Right hindlimb (tissue), 1 donor: ENCODE measurements around the gene CXorf58.

Source experiments
- DNase-seq: peaks from one replicate; pipeline ENCODE4 v3.0.0-alpha.2; 2018

CXorf58 gene

DNA sequence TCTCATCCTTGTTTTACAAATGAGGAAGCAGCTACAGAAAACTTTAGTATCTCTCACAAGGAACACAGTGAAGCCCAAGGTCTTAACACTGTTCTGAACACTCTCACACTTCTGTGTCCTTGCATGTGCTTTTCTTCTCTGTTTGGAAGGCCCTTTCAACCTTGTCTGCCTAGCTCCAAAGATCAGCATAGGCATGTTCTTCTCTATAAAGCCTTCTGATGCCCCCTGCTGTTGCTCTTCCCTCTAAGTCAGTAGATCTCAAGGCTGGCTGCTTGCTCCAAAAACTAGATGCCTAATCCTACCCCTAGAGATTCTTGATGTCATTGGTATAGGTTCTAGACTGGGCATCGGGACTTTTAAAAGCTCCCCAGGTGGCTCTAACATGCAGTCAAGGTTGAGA, 6.0 kb upstream of the CXorf58 start:
- peak; percentile 48 for DNase-seq

DNA sequence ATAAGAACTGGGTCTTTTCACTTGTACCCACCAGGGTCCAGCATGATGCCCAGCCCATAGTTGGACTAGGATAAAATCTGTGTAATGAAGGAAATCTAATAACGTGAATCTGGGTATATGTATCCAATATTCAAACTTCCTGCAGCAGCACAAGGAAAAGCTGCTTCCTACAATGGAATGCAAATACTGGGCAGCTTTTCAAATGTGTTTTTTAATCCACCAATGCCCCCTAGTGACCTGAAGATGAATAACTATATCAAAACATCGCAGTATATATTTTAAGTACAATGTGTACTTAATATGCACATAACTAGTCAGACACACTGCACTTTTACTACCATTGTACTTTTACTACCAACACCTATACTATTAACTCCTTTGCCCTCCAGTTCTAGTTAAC, 5.4 kb upstream of the CXorf58 start:
- no peak for DNase-seq

DNA sequence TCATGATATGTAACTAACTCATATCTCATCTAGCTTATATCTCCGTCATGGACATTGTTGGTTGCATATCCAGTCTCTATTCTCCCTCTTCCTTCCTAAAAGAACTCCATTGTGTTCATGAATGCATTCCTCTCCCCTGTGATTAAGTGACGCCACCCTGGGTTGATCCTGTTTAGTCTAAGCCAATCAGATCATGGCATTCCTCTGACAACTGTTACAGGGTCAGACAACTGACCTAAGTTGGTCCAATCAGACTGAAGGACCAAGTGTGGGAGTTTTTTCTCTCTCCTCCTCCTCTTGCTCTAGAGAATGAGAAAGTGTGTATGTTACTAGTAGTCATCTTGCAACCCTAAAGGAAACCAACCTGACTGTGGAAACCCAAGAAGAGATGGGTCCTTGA, 3.7 kb upstream of the CXorf58 start:
- DNase-seq, result no peak

DNA sequence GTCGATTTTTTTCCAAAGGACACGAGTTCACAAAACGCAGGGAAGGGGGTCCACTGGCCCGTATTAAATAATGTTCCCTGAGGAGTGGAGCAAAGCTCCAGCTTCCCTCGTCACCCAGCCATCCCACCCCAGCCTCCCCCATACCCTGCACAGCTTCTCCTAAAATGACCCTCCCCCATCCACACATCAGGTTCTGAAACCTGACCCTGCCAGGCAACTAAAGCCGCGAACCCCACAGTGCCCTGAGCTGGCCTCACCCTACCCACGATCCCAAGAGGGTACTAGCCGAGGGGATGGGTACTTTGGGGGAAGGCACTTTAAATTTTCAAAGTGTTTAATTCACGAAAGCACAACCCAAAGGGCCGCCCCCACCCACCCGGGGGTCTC, 702 bp upstream of the CXorf58 start:
- DNase-seq, result no peak

DNA sequence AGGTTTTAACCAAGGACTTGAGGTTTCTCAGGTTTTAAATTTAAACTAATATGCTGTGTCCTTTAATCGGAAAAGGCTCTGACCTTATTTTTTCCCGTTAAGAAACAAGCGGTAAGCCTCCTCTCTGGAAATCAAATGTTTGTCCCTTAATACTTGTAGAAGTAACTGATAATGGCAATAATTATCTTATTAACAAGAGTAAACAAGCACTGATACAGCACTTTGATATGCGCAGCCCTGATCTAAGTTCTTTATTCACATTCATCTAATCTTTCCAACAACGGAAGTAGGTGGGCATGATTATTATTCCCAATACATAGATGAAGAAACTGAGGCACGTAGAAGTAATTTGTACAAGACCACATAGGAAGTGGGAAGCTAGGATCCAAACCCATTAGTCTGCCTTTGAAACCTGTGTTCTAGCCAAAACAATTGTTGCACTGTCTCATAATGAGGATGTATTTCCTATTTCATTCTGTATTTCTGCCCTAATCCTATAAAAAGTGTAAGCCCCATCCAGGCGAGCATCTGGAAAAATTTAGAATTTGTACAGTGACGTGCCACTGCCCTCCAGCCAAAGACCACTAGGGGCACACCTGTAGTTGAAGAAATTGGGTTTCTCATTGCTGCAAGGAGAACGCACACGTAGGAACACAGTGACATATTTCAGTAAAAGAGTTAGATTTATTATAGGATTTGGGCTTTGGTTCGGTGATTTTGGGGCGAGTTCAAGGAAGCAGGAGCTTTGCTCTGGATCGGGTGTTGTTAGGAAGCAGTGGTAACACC, 606 bp downstream of the CXorf58 start:
- peak; percentile 32 for DNase-seq

DNA sequence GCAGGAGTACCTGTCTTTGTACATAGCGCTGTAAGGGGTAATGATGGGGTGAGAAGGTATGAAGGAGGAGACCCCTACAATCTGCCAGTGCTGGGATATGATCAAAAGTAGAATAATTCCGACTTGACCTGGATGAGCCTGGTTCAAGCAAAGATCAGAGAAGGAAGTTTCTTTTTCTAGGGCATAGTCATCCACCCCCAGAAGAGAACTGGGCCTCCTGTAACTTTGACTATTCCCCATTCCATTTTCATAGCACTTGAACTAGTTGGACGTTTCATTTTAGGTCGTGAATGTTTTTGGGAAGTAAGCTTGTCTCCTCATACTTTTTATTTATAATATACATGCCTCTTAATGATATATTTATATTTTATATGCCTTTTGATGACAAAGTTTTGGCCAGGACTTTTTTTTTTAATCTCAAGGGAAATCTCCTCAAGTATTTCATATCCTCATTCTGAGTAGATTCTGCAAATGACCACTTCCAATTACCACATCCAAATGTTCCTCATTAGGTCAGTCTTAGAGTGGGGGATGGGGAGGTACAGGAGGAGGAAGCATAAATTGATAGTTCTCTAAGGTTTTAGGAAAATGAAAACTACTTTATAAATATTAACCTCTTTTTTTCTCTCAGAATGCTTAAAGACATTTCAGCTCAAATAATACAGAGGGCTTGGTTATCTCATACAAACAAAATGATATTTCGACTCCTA, 3.5 kb downstream of the CXorf58 start:
- DNase-seq, result no peak

DNA sequence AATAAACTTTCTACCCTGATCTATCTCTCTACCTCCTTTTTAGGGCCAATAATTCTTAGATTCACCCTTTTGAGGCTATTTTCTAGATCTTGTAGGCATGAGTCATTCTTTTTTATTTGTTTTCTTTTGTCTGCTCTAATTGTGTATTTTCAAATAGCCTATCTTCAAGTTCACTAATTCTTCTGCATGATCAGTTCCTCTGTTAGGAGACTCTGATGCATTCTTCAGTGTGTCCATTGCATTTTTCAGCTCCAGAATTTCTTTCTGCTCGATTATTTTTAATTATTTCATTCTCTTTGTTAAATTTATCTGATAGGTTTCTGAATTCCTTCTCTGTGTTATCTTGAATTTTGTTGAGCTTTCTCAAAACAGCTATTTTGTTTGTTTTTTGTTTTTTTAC, 11.3 kb downstream of the CXorf58 start:
- no peak for DNase-seq

DNA sequence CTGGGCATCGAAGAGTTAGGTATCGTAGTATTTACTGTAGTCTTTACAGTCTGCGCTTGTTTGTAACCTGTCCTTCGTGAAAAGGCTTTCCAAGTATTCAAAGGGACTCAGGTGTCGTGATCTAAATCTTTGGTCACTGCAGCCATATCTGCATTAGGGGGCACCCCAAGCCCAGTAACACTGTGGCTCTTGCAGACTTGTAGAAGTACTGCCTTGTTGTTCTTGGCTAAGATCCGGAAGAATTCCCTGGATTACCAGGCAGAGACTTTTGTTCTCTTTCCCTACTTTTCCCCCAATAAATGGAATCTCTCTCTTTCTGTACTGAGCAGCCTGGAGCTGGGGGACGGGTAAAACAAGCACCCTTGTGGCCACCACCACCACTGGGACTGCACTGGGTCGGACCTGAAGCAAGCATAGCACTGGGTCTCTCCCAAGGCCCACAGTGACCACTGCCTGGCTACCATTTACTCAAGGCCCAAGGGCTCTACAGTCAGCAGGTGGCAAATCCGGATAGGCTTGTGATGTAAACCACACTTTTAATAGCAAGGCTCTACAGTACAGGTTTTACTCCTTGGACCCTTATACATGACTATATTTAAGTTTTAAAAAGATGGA, 12.0 kb downstream of the CXorf58 start:
- no peak for DNase-seq

DNA sequence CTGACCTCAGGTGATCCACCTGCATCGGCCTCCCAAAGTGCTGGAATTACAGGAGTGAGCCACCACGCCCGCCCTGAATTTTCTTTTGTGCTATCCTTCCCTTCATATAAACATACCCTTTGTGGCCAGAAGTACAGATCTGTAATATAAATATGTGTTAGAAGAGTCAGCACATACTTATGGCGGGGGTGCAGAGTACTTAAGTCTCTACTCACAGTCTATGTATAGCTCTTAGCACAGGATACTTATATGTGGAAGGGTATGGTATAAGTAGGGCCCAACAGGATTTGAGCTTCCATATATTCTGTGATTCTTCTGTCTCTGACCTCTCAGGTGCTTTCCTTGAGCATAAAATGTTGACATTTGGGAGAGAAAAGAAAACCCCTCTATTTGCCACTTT, 18.2 kb downstream of the CXorf58 start:
- no peak for DNase-seq

DNA sequence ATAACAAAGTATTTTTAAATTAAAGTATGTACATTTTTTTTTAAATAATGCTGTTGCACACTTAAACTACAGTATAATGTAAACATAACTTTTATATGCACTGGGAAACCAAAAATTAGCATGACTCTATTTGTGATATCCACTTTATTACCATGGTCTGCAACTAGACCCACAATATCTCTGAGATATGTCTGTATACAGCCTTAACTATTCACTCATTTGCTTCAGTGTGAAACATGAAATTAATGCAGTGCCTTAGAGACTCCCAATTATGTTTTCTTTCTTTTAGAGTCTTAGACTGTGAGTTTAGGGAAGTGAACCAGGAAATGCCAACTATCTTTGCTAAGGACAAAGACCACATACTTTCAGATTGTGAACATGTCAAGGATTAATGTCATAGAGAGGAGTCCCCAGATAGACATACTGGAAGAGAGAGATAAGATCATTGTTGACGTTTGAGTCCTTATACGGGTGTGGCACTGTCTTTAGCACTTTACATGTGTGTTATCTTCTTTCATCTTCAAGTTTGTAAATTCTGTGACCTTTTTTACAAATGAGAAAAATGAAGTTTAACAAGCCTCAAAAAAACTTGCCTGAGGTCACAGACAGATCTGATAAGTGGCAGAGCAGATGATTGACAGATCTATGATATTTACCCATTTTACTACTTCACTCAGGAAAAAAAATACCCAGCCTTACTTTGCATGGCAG, 23.2 kb downstream of the CXorf58 start:
- DNase-seq, result no peak

DNA sequence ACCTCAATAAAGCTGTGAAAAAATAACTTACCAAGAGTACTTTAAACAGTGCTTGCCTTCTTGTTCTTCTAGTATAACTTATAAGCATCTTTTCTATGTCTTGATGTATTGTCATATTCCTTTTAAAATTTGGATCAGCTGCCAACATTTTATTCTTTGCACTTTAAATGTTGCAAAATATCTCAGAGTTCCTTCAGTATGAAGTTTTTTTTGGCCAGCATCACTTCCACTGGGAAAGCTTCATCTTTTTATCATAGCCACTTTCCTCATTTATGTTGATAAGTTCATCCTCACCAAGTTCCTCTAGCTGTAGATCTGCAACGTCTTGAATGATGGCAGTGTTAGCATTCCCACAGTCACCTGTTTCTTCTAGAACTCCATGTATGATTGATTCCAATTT, 24.2 kb downstream of the CXorf58 start:
- no peak for DNase-seq

DNA sequence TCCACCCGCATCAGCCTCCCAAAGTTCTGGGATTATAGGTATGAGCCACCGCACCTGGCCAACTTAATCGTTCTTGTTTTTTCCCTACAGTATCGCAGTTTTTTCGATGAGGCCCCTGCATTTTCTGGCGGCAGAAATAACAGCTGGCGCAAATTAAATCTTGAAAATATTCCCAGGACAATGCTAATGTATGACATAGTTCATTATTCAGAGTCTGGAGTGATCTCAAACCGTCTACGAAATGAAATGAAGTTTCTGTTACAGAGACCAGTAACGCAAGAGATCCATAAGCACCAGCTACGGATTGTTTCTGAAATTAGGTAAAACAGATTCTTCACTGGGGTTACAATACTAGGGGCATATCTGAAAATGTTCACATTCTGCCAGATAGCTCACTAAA, 27.3 kb downstream of the CXorf58 start:
- DNase-seq, result no peak

DNA sequence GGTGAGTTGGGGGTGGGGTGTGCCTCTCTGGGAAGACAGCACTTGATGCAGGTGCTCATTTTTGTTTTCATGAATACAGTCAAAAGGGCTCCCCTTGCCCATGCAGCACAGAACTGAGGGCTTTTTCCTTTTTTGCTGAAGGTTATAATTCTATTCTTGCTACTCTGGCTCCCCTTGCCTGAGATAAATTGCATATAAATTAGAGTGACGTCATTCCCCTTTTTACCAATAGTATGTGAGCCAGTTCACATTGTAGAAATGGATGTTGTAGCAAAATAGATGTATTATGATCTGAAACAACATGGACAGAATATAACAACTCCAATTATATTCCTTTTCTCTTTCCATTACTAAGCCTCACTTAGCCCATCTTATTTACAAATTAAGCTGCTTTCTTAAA, 28.4 kb downstream of the CXorf58 start:
- no peak for DNase-seq

DNA sequence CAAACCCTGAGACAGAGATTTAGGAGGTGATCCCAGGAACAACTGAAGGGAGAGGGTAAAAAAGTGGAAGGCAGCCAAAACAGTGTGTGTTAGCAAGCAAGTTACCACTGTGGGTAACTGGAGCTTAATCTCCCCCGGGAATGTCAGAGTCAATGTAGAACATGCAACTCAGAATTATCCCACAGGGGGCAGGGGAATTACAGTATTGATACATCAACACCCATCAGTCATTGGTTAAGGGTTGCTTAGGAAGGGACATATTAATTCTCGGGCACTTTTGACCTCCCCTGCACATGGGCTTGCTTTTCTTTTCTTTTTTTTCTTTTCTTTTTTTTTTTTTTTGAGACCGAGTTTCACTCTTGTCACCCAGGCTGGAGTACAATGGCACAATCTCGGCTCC, 29.3 kb downstream of the CXorf58 start:
- no peak for DNase-seq

DNA sequence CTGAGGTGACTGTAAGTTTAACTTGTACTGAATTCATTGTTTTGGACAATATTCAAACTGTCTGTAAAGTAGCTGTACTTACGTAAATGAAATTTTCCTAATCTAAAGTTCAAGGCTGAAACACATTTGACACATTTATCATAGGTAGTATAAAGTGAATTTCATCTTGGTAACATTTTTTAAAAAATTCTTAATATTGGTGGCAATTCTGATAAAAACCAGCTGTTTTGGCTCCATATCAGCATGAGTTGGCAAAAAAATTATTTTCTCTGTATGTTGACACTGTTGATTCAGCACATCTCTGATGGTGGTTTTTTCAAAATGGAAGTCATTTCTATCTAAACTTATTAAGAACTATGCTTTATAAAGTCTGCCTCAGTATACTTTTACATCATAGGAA, 30.9 kb downstream of the CXorf58 start:
- DNase-seq, result no peak

DNA sequence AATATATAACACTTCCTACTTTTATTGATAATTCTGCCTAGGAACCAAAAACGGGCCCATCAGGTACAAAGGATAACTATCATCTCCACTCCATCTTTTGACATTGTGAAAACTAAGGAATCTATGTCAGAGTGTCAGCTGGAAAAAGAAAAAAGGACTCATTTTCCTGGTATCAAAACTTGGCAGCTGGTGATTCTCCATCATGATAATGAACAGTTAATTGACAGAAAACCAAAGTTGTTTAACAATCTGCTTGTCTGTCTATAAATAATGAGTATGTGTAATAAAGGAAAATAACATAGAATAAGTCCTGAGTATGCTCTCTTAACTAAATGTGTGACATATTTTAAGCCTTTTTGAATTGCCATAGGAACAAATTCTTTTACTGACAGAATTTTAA, 31.4 kb downstream of the CXorf58 start:
- no peak for DNase-seq

DNA sequence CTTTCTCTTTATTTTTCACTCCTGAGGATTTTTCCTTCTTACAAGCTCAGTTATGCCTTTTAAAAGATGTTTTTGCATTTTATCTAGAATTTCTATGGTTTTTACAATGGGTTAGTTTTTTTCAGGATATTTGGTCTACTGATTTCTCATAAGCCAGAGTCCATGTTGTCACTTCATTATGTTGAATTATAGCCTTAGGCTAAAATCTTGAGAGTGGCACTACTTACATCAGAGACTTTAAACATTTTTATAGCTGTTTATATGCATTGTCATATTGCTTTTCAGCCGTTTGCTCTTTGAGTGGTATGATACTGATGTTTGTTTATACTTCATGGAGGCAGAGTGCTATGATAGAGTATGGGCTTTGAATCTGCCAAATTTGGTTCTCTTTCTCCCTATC, 36.4 kb downstream of the CXorf58 start:
- no peak for DNase-seq

DNA sequence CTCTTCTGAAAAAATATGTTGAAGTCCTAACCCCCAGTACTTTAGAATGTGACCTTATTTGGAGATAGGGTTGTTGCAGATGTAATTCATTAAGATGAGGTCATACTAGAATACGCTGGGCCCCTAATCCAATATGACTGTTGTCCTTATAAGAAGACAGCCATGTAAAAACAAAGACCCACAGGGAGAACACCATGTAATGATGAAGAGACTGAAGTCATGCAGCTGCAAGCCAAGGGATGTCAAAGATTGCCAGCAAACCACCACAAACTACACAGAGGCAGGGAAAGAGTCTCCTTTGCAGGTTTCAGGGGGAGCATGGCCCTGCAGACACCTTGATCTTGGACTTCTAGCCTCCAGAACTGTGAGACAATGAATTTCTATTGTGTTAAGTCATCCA, 37.4 kb downstream of the CXorf58 start:
- DNase-seq, result no peak

DNA sequence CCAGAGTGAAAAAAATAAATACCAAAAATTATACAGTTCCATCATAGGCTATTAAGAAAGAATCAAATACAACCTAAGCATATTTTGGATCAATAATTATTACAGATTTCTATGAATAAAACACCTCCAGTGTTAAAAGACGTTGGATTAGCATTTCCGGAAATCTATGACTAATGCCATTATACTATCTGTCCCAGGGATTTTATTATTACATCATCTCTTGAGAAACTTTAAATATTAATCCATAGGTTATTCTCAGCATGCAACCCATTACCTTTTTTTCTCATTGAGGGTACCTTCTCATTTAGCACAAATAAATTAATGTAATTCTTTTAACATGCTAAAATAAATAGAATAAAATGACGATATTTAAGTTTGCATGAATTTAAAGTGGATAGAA, 44.6 kb downstream of the CXorf58 start:
- DNase-seq, result no peak

DNA sequence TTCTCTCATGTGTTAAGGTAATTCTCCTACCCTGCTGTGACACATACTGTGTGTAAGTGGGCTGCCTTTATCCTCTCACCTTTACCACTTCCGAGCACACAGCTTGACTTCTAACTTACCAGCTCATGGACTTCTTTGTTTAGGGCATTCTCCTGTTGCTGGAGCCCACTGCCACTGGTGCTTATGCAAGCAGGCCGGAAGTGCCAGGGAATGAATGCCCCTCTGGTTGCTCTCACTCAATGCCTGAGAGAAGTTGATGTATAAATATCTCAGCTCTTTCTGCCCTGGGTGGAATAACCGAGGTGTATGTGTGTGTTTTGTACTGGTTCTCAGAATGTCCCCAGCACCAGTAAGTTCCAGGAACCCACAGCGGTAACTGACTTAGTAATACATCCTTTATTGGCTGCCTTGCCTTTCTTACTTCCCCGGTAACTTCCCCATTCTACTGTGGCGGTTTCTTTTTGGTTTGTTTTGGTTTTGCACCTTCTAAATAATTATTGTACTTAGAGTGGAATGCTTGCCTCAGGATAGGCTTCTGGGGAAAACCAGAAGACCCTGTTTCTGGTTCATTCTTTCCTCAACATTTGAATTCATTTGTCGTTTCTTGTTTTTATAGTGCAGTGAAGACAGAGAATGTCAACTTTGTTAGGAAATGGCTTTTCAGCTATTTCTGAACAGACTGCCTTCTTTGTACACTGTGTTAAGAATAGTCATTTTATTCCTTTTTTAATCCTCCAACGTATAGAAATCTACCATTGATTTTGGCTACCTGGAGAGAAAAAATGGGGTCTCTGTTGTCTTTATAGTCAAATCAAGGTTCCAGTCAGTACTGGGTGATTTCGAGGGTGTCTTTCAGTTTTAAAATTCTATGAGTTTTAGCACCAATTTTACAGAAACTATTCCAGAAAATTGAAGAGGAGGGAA, 45.4 kb downstream of the CXorf58 start:
- DNase-seq, result no peak

DNA sequence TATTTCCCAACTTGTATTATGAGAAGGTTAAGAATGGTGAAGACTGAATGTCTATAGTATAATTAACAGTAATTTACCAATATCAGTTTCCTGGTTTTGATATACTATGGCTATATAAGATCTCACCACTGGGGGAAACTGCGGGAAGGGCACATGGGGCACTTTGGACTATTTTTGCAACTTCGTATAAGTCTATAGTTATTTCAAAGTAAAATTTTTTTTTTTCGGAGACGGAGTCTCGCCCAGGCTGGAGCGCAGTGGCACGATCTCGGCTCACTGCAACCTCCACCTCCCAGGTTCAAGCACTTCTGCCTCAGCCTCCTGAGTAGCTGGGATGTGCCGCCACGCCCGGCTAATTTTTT, 46.1 kb downstream of the CXorf58 start:
- DNase-seq, result no peak

DNA sequence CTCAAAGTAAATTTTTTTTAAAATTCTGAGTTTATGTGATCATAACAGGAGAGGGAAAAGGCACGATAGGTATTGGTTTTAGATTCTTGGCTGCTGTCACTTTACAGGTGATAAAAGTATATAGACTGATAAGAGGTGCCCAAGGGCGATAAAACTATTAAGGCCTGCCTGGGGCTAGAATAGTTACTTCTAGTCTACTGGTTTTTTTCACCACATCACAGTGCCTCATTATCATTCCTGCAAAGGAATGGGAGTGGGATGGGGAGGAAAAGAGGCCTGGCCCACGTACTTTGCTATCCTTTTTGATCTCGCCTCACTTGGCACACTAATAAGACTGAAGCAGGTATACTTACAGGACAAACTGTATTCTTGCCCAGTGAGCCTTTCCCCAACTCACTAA, 46.6 kb downstream of the CXorf58 start:
- DNase-seq, result no peak

DNA sequence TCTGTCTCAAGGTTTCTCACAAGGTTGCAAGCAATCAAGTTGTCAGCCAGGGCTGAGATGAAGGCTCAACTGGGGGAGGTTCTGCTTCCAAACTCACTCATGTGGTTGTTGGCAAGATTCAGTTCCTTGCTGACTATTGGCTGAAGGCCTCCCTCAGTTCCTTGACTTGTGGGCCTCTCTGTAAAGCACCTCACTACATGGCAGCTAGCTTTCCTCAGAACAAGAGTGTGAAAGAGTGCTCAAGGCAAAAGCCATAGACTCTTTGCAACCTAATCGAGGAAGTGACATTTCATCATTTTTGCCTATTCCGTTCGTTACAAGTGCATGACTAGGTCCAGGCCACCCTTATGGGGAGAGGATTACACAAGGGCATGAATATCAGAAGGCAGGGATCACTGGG, 52.0 kb downstream of the CXorf58 start:
- no peak for DNase-seq
